Activated T-cell treated with anti-CD3 and anti-CD28 coated beads for 4 hours (primary cell): ENCODE data around the gene CCDC34.

Source experiments
- DNase-seq: peaks from one replicate; pipeline ENCODE4 v3.0.0-alpha.2; 2020

CCDC34 gene

DNA sequence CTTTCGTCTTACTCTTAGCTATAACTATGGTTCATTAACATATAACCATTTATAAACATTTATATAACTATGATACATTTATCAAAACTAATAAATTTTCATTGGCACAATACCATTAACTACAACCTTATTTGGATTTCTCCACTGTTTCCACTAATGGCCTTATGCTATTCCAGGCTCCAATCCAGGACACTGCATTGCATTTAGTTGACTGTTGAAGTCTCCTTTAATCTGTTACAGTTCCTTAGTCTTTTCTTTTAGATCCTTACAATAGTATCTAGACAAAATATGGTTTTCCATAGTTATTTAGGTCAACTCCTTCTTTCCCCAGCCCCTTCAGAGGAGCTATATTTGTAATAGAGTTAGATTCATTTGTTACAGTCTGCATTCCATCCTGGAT, 47.2 kb downstream of the CCDC34 start:
- no peak for DNase-seq

DNA sequence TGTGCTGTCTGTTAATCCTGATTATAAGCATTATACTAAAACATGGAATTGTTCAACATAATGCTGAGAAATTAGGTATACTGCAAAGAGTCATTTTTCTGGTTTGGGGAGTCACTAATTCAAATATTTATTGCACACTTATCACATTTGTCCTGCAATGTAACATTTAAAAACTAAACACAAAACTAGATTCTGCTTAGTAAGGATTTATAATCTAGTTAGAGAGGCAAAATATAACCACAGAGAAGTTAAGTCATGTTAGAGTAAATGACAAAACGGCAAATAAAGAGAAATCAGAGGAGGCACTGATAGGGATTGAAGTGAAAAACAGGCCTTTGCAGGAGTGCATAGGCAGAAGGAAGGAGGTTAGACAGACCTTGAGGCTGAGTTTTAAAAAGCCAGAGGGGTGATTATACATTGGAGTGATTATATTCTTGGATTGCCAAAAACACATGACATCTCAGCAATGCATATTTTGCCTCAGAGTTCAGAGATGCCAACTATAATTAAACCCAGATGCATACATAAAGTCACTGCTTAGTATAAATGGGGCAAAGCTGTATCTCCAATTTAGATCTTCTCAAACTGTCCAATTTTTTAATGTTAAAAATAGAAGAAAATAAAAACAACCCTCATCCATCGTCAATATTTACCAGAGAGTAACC, 49.7 kb downstream of the CCDC34 start:
- no peak for DNase-seq

DNA sequence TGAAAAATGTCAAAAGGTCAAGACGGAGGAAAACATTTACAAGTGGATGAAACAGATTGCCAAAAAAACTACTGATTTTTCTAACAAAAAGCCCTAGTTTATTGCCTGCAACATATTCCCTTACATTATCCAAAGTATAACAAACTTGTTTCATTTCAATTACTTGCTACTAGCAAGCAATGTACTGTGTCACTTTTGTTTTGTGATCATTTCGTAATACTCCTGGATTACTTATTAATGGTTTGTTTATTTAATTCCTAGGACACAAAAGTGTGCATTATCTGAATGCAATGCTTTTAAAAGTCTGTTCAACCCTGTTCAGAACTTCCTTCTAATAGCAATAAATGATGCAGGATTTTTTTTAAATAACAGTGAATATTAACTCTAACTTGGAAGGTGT, 50.9 kb downstream of the CCDC34 start:
- no peak for DNase-seq

DNA sequence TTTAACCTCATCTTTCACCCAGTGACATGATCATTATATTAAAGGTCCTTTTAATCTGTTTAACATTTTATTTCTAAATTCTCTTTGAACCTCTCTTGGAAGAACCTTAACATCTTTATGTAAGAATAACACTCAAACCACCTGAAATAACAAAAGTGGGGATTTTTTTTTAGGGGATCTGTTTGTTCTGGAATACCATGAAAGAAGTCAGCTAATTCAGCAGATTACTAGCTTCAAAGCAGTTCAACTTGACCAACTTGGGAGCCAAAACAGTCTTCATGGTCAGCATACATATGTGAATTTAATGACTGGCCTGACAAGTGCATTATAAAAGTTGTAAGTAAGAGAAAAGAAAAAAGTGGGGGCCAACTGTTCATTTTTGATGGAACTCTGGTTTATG, 52.3 kb downstream of the CCDC34 start:
- DNase-seq = no peak

DNA sequence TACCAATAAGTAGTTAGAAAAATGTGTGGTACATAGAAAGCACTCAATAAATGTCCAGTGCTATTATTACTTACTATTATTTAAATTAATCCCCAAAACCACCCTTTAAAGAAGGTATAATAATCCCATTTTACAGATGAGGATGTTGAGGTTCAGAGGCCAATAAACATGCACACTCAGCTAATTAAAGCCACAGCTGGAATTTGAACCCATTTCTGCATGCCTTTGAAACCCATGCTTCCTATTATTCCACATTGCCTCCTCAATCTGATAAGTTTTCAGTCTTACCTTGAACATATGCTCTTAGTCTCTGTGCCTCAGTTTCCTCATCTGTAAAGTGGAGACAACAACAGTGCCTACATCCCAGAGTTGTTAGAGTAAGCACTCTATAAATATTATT, 52.8 kb downstream of the CCDC34 start:
- no peak for DNase-seq

DNA sequence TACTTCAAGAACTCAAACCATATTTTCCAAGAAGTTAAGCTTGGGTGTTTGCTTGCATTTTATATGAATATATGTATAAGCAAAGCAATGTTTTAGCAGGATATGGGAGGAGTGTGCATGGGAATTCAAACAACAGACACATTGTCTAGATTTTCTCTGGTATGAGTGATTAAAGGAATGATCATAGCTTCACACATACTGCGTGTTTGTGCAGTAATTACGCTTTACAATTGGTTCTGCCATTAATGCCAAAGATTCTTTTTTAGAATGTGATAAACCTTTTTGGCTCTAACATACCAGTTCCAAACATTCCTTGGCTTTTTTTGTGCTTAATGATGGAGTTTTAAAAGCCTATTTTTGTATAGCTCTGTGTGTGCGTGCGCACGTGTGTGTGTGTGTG, 54.0 kb downstream of the CCDC34 start:
- DNase-seq = no peak

DNA sequence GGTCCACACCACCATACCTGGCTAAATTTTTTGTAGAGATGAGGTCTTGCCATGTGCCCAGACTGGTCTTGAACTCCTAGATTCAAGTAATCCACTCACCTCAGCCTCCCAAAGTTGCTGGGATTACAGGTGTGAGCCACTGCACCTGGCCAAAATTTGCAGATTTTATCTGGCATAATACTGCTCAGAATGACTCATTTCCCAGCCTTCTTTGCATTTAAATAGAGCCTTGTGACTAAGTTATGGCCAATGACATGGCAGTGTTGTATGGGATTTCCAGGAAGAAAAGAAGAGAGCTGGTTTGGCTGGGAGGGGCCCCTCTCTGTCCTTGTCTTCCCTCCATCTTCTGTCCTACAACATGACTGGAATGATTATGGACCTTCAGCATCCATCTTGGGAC, 55.8 kb downstream of the CCDC34 start:
- no peak for DNase-seq

DNA sequence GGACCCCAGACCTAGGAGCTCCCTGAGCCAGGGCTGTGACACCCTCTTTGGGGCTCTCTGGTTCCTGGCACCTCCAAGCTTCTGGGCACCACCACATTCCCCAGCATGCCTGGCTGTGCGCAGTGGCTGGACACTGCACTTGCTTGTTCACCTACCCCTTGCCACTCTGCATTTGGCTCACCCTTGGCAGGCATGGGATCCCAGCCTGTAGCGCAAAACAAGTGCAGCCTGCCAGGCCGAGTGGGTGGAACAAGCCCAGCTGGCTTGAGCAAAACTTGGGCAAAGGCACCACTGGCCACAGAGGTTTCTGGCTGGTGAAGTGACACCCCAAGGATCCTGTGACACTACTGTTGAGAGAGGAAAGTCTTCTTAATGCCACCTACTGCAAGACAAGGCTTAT, 57.3 kb downstream of the CCDC34 start:
- no peak for DNase-seq

DNA sequence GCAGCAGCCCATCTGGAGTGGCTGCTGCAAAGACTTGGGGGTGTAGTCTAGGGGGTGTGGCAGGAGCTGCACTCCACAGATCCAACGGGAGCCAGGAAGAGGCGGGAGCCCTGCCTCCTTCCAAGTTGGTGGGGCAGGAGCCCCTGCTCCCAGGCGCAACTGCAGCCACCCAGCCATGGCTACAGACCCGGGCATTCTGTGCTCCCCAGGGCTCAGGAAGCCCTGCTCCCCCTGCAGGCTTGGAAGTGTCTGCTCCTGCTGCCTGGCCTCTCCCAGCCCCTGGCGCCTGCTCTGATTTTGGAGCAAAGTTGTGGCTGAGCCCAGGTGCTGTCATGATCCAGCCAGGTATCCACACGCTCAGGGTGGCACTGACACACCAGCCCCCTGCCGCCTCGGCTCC, 58.5 kb downstream of the CCDC34 start:
- no peak for DNase-seq

DNA sequence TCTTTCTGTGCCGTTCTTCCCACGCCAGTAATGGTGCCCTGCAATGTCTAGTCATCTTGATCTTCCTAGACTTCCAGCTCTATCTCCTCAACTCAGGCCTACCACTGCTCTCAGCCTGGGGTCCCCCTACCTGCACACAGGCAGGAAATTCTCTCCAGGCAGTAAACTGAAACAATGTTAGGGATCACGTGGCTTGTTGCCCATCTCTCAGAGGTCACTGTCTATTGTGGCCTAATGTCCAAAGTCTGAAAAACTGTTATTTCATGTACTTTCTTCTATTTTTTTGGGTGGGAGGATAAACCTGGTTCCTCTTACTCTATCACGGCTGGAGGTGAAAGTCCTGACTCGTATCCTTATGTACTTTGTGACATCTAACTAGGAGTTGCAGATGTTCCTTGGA, 59.1 kb downstream of the CCDC34 start:
- DNase-seq = no peak

DNA sequence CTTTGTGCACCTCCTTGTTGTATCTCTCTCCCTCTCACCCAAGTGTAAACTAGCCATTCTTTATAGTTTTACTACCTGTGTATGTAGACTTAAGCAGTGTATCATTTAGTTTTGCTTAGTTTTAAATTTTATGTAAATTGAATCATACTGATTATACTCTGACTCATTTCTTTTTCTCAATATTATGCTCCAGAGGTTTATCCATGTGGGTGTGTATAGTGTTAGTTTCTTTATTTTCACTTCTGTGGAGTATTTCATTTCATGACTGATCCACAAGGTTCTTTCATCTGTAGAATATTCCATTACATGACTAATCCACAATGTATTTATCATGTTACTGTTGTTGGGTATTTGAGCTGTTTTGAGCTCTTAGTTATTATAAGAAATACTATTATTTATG, 62.0 kb downstream of the CCDC34 start:
- DNase-seq = no peak

DNA sequence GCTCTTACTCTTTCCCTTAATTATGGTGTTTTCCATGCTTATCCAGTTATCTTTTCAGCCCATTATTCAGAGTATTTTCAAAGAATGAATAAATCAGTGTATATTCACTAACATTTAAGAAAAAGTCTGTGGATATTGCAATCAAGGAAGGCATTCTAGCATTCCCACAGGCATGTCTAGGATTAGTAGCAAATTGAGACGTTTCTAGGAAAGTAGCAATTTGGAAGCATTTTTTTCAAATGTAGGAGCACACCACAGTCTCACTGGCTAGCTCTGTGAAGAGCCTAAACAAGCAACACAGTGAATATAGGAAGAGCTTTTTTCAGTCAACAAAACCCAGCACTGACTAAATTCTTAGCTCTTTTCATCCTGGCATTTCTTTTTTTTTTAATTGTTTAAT, 65.4 kb downstream of the CCDC34 start:
- DNase-seq = no peak

DNA sequence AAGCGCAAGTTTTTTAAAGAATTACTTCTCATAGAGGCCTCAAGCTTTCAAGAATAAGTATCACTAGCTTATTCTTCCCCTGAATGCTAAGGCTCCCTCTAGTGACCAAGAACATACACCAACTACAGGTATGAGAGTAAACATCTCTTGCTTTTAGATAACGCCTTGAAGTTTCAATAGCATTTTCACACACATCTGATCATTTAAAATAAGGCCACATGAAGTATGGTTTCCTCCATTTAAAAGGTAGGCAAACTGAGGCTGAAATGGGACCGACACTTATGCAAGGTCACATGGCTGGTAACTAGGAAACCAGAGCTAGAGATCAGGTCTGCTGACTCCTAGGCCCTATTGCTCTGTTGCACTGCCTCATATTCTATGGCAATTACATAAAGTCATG, 66.5 kb downstream of the CCDC34 start:
- DNase-seq = no peak

DNA sequence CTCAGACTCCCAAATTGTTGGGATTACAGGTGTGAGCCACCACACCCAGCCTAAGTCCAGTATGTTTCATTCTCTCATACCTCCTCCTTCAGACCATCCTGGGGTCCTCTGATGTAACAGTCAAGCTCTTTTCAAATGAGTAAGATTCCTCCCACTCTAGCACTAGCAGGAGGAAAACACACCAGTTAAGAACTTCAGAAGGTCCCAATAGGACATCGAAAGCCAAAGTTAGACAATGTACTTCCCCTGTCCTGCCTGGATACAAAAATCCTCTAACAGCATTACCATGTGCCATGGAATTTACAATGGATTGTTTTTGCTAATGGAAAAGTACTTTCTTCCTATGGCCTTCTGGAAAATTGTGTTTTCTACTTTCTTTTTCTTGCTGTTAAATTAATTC, 67.1 kb downstream of the CCDC34 start:
- no peak for DNase-seq

DNA sequence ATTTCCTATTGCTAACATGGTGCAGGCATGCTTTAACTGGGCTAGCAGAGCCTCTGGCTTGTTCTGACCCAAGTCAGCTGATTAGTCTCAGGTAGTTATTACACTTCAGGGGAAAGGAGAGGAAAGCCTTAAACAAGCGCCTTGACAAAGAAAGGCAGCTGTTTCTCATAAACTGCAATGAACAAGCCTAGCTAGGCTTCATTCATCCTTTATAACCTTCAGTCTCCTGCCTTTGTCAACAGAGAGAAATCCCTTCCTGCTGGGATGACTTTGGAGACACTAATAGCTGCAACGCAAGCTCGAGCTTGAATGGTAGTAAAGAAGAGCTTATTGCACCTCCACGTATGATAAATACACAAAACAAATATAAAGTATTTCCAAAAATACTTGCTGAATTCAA, 68.4 kb downstream of the CCDC34 start:
- DNase-seq = no peak

DNA sequence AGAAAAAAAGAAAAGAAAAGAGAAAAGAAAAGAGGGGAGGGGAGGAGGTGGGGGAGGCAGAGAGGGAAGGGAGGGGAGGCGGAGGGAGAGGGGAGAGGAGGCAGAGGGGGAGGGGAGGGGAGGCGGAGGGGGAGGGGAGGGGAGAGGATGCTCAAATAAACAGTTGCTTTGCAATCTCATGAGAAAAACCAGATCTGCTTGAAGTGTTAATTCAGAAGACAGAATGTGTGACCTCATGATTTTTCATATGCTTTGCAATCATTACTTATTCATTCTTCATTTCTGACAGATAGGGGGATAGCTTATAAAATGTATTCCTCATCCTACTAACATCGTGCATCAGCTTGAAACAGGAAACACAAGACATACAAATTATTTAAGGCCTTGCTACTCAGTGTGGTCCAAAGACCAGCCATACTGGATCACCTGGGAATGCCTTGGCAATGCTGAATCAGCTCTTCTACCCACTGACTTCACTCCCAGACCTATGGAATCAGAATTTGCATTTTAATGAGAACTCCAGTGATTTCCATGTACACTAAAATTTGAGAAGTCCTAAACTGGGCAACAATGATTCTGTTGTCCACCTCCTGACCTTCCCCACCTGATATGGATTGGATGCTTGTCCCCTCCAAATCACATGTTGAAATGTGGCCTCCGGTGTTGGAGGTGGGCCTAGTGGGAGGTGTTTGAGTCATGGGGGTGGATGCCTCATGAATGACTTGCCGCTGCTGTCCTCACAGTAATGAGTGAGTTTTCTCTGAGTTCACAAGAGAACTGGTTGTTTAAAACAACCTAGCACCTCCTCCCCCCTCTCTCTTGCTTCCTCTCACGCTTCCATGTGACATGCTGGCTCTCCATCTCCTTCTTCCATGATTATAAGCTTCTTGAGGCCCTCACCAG, 69.2 kb downstream of the CCDC34 start:
- no peak for DNase-seq

DNA sequence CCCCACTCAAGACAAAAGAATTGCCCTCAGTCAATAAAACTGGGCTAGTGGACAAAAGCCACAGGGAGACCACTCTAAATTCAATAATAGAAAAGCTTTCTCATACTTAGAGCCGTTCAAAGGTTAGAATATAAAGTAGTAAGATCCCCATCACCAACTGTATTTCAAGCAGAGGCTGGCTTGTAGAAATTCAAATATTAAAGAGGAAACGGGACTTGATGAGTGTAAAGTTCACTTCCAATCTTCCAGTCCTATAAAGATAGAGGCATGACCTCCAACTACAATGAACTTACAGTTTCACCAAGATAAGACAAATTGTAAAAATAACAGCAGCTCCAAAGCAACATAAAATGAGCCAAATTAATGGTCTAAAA, 70.4 kb downstream of the CCDC34 start:
- DNase-seq = no peak

DNA sequence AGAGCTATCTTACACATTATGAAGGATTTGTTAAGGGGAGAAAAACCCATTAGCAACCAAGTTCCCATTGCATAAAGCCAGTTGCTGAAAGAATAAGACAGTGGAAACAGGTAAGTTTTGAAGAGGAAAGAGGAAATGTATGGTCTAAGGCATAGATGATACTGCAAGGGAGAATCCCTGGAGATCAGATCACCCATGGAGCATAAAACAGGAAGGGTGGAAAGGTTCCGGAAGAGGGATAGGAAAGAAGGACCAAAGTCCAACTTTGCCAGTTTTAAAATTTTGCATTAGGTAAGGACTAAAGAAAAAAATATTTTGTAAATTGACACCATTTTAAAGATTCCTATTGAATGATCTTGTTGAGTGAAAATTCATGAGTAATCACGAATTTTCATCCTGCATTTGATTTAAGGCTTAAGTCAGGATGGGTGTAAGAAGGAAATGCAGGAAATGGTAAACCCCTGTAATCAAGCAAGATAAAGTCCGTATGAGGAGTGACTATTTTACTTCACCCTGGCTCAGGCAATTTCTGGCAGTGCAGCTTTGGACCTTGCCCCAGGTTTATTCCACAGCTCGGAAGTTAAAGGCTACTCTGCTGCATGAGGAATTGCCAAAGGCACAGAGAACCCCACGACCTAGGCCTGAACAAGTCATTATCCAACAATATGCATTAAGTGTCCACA, 70.9 kb downstream of the CCDC34 start:
- no peak for DNase-seq

DNA sequence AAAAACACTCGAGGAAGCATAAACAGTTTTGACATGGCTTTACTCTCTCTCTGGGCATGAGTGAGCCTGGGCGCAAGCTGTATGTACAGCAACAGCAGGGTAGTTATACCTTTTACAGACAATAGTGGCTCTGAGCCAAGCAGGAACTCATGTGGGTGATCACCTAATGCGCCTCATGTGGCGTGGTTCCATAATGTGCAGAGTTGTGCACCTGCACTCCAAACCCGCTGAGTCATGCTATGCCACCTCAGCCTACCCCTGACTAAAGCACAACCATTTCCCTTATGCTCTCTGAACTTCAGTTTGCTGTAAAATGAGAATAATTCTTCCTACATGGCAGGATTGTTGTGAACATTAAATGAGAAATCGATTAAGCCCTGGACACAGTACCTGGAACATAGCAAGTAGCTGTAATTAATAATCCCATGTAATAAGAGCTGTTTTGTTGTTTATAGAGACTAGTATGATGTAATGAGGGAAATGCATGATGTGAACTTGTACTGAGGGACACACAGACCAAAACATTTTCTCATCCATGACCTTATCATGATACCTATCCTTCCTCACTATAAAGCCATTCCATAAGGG, 71.6 kb downstream of the CCDC34 start:
- DNase-seq = no peak

DNA sequence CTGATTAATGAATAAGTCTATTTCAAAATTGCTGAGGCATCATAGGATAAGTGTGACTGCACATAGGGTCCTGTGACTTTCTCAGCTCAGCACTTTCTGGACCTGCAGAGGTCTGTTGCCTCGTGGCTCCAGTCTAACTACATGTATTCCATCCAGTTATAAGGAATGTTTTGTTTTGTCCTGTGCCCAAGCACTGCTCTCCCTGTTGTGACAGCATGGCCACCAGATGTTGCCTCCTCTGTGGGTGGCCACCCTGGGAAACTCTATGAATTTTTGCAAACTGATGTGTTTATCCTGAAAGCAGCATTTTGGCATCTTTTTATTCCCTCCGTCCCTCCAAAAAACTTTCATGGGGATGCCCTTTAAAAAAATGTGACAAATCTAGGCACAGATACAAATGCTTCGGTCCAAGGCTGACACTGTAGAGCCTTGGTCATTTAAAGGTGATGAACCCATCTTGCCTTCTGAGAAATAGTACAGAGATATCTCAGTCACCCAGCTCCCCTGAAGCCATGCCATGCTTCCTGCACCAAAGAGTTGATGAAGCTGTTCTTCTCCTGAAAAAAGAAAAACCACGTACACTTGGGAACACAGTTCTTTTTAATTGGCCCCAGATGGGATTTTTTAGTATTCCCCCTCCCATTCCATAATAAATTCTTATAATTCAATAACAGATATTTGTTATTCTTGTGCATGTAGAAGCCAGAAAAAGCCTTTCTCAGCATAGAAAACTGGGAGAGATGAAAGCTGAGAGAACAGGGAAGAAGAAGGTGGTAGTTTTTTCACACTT, 72.6 kb downstream of the CCDC34 start:
- DNase-seq = no peak
